ENCODE results near the gene AGAP2. TPM values are rescaled to one million over a fixed set of nuclear protein-coding genes. Genes with fewer than 3 reads are reported as not detected.

Gene AGAP2
- total and polyA plus RNA-seq, 2 of the 13 experiments (the other 11 are each of a cell fraction or from before 2014, with no cell fraction given) = 0.38 to 0.45 TPM

GRCh38 chr12:57708296-57708695, 30.2 kb downstream of the AGAP2 start (continued):
- no peak for TF ChIP-seq HNF1A (IDR thresholded peaks at IDR 0.05; ENCODE audit: low read depth)
- no peak for TF ChIP-seq HNF1A (CRISPR knock-in tag; IDR thresholded peaks at IDR 0.05; ENCODE audit: borderline replicate concordance)
- no peak for TF ChIP-seq ZNF260 (CRISPR knock-in tag; IDR thresholded peaks at IDR 0.05; ENCODE audit: borderline replicate concordance, low read depth)
- no peak for TF ChIP-seq MXD1 (CRISPR knock-in tag; IDR thresholded peaks at IDR 0.05)
- TF ChIP-seq NPAS2 (CRISPR knock-in tag; IDR thresholded peaks at IDR 0.05; ENCODE audit: borderline replicate concordance) = no peak

- intact Hi-C loops (cut with micrococcal nuclease; ENCODE audit: unreplicated experiment) (no loop called here), in situ Hi-C loops (cut with HindIII; ENCODE audit: extremely low pct_ligation_motif_present, low pct_unique_long_range_greater_than_20kb) (no loop called here)
- Histone ChIP-seq H3K36me3 (replicated peaks in 1 of 2; ENCODE audit: control insufficient read depth in 1 of 2, insufficient read depth in 2 of 2, low read length in 2 of 2) (peaks cover 0 to 4% of the 10 kb centered on the region in 2 experiments; a peak in 3 of 5 replicates), H4K20me1 (ENCODE audit: insufficient read depth, low read length) (no peaks in the 10 kb centered on the region), H3K4me3 (replicated peaks in 1 of 3; ENCODE audit: insufficient read depth in 1 of 3, low read depth in 2 of 3, low read length in 3 of 3) (no peak overlapping the region), H2AFZ (ENCODE audit: low read length) (no peak overlapping the region), H3K9ac (ENCODE audit: insufficient read depth, low read depth, low read length) (no peak overlapping the region), H3K9me3 (ENCODE audit: low read length) (no peaks in the 10 kb centered on the region), H3K27ac (ENCODE audit: extremely low read length, insufficient read depth, low read length) (no peak overlapping the region), H3K4me1 (ENCODE audit: insufficient read depth, low read length) (no peaks in the 10 kb centered on the region), H3K4me2 (ENCODE audit: low read depth, low read length) (no peak overlapping the region), H3K79me2 (ENCODE audit: insufficient read depth, low read length) (no peaks in the 10 kb centered on the region), H3K27me3 (ENCODE audit: control insufficient read depth in 1 of 2, insufficient read depth in 2 of 2, low read length in 2 of 2) (no peaks in the 10 kb centered on the region)
- 91% methylated on average over 3 of the region's 3 CpGs for WGBS (ENCODE audit: low lambda C conversion rate)
- no TSS peak for BruUV-seq (replicated peaks)
- no peak for DNase-seq (ENCODE audit: low spot score)
- FAIRE-seq = no peak
- POLR2A ChIA-PET = no interaction called here
- no peak for ATAC-seq
- CTCF ChIA-PET (ENCODE audit: low intra/inter-chr PET ratio, low total read pairs) = no interaction called here
- TF ChIP-seq EHMT2 (IDR thresholded peaks at IDR 0.05; ENCODE audit: borderline replicate concordance, low read depth, low read length) (no peak), ZNF432 (CRISPR knock-in tag; IDR thresholded peaks at IDR 0.05; ENCODE audit: borderline replicate concordance) (no peak), ZNF441 (CRISPR knock-in tag; IDR thresholded peaks at IDR 0.05; ENCODE audit: borderline replicate concordance) (no peak), ZBTB40 (IDR thresholded peaks at IDR 0.05) (no peak), ZBTB40 (CRISPR knock-in tag; IDR thresholded peaks at IDR 0.05) (no peak)
Measured at GRCh38 chr12:57707250-57707649, 31.3 kb downstream of the AGAP2 start.
